Stimulated activated CD8-positive, alpha-beta memory T cell treated with anti-CD3 and anti-CD28 coated beads, Interleukin-4, amount 100 ng/mL, for 24 hours (primary cell): Measurements from ENCODE around the gene PITX2.
"Not testable (repeated sequence)": the region's sequence is repeated elsewhere in the genome, so short reads cannot be mapped to it uniquely, and the experiment has no call there.

Source experiments
- DNase-seq: peaks from one replicate; pipeline ENCODE4 v3.0.0-alpha.2; 2020; ENCODE audit warnings: low read depth

Gene PITX2

DNA sequence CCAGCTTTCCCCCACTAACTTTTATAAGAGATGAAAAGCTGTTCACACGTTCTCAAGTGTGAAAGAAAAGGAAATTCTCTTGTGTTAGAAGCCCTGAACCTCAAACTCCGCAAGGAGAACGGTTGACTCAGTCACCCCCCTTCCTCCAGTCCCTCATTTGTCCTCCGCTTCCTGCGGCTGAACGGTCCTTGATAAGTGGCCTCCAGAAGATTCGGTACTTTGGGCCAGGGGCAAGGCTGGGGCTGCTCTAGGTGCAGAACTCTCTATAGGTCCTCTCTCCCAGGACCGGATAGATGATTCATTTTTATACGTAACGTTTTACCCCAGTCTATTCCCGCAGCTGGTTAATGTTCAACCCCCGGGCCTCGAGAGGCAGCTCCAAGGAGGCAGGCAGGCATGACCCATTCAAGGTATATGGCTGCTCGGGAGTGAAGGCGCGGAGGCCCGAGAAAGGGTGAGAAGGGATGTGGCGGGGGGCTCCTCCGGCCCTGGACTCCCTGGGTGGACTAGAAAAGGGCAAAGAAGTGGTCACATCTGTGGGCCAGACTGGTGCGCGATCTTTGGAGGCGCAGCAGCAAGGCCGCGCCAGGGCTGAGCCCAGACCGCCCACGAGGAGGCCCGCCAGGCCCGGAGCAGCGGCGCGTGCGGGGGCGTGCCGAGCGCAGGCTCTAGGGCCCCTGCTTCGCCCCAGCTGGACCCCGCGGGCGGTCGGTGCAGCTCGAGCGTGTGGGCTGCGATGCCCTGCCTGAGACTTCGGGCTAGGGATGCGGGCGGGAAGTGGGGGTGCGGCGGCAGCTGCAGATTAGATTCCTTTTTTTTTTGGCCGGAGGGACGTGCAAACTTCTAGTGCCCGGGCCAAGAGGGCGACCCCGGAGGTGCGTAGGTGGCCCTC is 11.7 kb downstream of the PITX2 start:
- no peak for DNase-seq

DNA sequence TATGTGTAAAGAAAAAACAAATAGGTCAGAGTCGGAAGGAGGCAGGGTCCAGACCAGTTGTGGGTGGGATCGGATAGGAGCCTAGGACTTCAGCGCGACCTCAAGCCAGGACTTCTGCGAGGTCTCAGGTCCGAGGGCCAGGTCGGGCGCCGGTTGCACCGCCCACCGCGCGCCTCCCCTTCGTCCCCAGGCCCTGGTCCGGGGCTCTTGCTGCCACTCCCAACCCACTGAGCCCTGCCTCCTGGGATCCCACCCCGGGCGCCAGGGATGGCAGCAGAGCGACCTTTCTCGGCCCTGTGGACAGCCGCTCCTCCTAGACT is 12.3 kb downstream of the PITX2 start:
- DNase-seq = no peak

DNA sequence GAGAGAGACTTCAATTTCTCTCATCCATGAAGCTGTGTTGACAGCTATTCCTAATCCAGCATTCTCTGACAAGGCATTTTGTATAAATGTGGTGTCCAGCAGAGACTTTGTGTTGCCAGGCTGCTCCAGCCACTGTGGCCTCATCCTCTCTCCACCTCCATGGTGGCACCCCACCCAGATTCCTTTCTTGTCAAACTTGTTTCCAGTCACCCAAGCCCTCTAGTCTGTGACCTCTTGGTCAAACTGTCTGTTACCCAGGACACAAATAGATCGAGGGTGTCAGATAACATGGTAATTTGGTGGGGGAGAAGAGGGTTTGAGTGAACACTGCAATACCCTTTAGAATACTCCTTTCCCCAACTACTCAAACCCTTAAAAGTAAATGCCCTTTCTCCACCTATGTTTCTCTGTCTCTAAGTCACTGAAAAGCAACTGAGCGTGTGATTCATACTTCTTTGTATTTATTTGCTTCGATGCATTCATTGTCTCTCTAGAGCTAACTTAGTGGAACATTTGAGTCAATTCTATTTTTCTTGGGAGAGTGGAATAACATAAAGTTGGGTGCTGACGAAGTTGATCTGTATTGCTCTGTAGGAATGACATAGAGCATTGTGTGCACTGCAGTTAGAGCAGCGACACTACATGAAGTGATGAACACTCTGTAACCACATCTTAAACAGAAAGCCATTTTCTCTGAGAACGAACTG is 13.7 kb downstream of the PITX2 start:
- DNase-seq = no peak

- DNase-seq = no peak
Measured at GRCh38 chr4:110605077-110605476, 17.8 kb downstream of the PITX2 start.

DNA sequence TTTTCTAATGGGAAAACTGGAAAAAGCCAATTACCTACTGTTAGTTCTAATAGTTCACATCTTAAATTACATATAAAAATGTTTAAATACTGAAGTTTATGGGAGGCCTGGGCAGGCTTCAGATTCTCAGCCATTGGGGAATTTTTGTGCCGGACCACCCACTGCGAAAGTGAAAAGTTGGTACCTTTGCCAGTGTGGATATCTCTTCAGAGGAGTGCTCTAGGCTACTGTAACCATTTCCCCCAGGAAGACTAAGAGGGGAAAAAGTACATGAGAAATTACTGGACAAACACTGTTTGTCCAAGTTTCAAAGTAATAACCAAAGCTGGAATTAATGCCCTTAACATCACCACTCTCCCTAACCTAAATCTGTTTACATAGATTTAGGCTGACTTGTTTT is 20.8 kb downstream of the PITX2 start:
- no peak for DNase-seq

GRCh38 chr4:110597582-110597981 is 25.3 kb downstream of the PITX2 start:
- DNase-seq = no peak

DNA sequence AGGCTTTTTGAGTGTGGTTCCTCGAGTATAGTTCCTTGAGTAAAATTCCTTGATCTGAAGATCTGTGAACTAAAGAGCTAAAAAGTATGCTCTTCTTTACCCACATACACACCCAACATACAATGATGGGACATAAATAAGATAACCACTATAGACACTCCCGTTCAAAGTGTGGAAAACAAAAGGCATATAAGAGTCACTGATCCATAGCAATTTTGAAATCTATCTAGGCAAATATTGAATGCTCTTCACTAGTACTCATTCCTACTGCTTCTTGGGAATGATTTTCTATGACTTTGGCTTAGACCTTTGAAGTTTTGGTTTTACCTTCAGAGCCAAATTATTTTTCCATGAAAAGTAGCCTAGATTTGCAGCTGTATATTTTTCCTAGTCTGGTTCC is 26.4 kb downstream of the PITX2 start:
- no peak for DNase-seq

- DNase-seq = no peak
Measured at GRCh38 chr4:110595583-110595982, 27.3 kb downstream of the PITX2 start.

DNA sequence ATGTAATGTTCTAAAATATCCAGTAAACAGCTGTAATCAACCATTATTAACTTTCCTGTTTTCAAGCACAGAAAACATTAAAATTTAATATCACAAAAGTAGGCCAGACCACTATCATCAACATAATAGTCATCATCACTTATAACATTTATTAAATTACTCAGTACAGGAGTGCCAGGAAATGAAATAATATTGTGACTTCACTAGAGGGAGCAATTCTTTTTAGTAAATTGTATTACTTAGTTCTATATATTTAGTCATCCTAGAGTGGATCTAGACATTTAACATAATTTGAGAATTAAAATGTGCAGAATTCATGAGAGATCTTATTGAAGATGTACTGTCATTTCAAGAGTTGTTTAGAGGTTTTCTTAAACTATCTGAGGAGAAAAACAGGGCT is 33.6 kb downstream of the PITX2 start:
- no peak for DNase-seq

GRCh38 chr4:110587666-110588285 is 35.1 kb downstream of the PITX2 start:
- DNase-seq = no peak

DNA sequence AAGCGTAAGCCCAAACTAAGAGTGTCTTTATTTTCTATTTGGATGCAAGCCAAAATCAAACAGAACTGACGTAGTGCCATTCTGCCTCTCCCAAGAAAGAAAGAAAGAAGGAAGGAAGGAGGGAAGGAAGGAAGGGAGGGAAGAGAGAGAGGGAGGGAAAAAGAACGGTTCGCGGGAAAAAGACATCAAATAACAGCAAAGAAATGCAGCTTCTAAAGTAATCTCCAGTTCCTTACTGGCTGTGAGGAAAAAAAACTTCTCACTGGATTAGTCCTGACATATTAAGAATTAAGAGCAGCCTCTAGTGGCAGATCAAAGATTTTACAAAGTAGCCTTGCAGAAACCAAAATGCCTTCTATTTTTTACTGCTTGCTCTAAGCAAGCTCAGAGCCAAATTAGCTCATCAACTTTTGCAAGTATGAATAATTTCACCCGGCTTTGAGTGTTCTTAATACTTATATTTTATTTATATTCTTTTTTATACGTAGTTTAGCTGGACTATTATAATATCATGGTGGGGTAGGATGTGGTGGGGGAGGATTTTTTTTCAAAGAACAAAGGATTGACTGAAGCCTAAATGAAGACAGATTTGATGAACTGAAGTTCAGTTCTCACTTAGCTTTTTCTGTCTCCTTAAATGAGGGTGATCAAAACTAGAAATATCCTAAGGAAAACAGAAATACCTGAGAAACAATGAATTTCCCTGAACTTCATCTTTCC is 36.6 kb downstream of the PITX2 start:
- DNase-seq = no peak

DNA sequence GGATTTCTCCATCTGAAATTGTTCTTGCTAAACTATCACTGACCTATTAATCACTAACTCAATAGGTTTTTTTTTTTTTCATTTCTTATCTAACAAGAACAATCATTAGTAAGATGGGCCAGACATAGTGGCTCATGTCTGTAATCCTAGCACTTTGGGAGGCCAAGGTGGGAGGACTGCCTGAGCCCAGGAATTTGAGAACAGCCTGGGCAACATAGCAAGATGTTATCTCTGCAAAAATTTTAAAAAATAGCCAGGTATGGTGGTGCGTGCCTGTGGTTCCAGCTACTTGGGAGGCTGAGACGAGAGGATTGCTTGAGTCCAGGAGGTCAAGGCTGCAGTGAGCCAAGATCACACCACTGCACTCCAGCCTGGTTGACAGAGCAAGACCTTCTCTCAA is 46.2 kb downstream of the PITX2 start:
- DNase-seq = not testable (repeated sequence)
